HEK293 (cell line): ENCODE results near the gene FAM124A.

Experiments used
- FEZF1 ChIP-seq: fragments of 450-650 bp; formaldehyde crosslinking; IDR thresholded peaks from 2 replicates; pipeline ENCODE4 v1.5.1; 2016; ENCODE audit warnings: missing biosample characterization, missing genetic modification characterization
- GLIS1 ChIP-seq: fragments of 450-650 bp; formaldehyde crosslinking; IDR thresholded peaks from 2 replicates; pipeline ENCODE4 v1.5.1; 2016; ENCODE audit warnings: missing biosample characterization, missing genetic modification characterization
- GLIS2 ChIP-seq: fragments of 450-650 bp; formaldehyde crosslinking; IDR thresholded peaks from 2 replicates; pipeline ENCODE4 v1.5.1; 2016; ENCODE audit warnings: missing biosample characterization, missing genetic modification characterization
- HOXA7 ChIP-seq: sonication (generic); formaldehyde crosslinking; IDR thresholded peaks from 2 replicates; pipeline ENCODE4 v1.8.1; 2022; ENCODE audit warnings: missing genetic modification reagents, borderline replicate concordance
- KLF9 ChIP-seq: fragments of 450-650 bp; formaldehyde crosslinking; IDR thresholded peaks from 2 replicates; pipeline ENCODE4 v1.5.1; 2016; ENCODE audit warnings: missing biosample characterization, missing genetic modification characterization, low read depth
- OSR2 ChIP-seq: fragments of 450-650 bp; formaldehyde crosslinking; IDR thresholded peaks from 2 replicates; pipeline ENCODE4 v1.5.1; 2016; ENCODE audit warnings: missing biosample characterization, missing genetic modification characterization
- REPIN1 ChIP-seq: fragments of 450-650 bp; formaldehyde crosslinking; IDR thresholded peaks from 2 replicates; pipeline ENCODE4 v1.5.1; 2017; ENCODE audit warnings: missing biosample characterization, missing genetic modification characterization, low read depth
- SP2 ChIP-seq: fragments of 450-650 bp; formaldehyde crosslinking; IDR thresholded peaks from 2 replicates; pipeline ENCODE4 v1.5.1; 2016; ENCODE audit warnings: missing biosample characterization, missing genetic modification characterization
- ZBTB20 ChIP-seq: fragments of 450-650 bp; formaldehyde crosslinking; IDR thresholded peaks from 2 replicates; pipeline ENCODE4 v1.5.1; 2016; ENCODE audit warnings: missing biosample characterization, missing genetic modification characterization
- ZBTB8A ChIP-seq: fragments of 450-650 bp; formaldehyde crosslinking; IDR thresholded peaks from 2 replicates; pipeline ENCODE4 v1.5.1; 2016; ENCODE audit warnings: missing biosample characterization, missing genetic modification characterization
- ZNF175 ChIP-seq: fragments of 450-650 bp; formaldehyde crosslinking; IDR thresholded peaks from 2 replicates; pipeline ENCODE4 v1.5.1; 2016; ENCODE audit warnings: missing biosample characterization, missing genetic modification characterization
- ZNF2 ChIP-seq: fragments of 450-650 bp; formaldehyde crosslinking; IDR thresholded peaks from 2 replicates; pipeline ENCODE4 v1.5.1; 2016; ENCODE audit warnings: missing biosample characterization, missing genetic modification characterization
- ZNF274 ChIP-seq, 2 experiments: fragments of 200-500 bp in 1 of 2; fragments of 450-650 bp in 1 of 2; sonication (Bioruptor generic) in 1 of 2; formaldehyde crosslinking in 1 of 2; IDR thresholded peaks; 2 replicates each; pipeline versions ENCODE4 v1.5.1 to v1.6.1; 2014 to 2016; ENCODE audit warnings: borderline replicate concordance in 1 of 2, inconsistent platforms in 1 of 2, low read length in 1 of 2, missing biosample characterization in 1 of 2, missing genetic modification characterization in 1 of 2
- ZNF341 ChIP-seq: fragments of 450-650 bp; formaldehyde crosslinking; IDR thresholded peaks from 2 replicates; pipeline ENCODE4; 2016; ENCODE audit warnings: low read depth, missing biosample characterization, missing genetic modification characterization
- ZNF521 ChIP-seq: fragments of 450-650 bp; formaldehyde crosslinking; IDR thresholded peaks from 2 replicates; pipeline ENCODE4 v1.5.1; 2017; ENCODE audit warnings: missing biosample characterization, mild to moderate bottlenecking, missing genetic modification characterization
- ZNF555 ChIP-seq: fragments of 450-650 bp; formaldehyde crosslinking; conservative IDR thresholded peaks from 2 replicates; pipeline ENCODE4 v1.5.1; 2017; ENCODE audit warnings: missing biosample characterization, mild to moderate bottlenecking, missing genetic modification characterization, inconsistent platforms
- ZNF600 ChIP-seq: fragments of 450-650 bp; formaldehyde crosslinking; IDR thresholded peaks from 2 replicates; pipeline ENCODE4 v1.5.1; 2016; ENCODE audit warnings: missing biosample characterization, missing genetic modification characterization
- ZNF610 ChIP-seq: fragments of 450-650 bp; formaldehyde crosslinking; IDR thresholded peaks from 2 replicates; pipeline ENCODE4 v1.5.1; 2016; ENCODE audit warnings: missing biosample characterization, missing genetic modification characterization, borderline replicate concordance
- ZNF670 ChIP-seq: fragments of 450-650 bp; formaldehyde crosslinking; IDR thresholded peaks from 2 replicates; pipeline ENCODE4 v1.5.1; 2016; ENCODE audit warnings: missing biosample characterization, missing genetic modification characterization, low read depth
- ZNF707 ChIP-seq: fragments of 450-650 bp; formaldehyde crosslinking; IDR thresholded peaks from 2 replicates; pipeline ENCODE4 v1.5.1; 2016; ENCODE audit warnings: missing biosample characterization, missing genetic modification characterization
- ZNF830 ChIP-seq: fragments of 450-650 bp; IDR thresholded peaks from 2 replicates; pipeline ENCODE4 v1.5.0; 2018; ENCODE audit warnings: missing biosample characterization, missing genetic modification characterization, low read depth, mild to moderate bottlenecking, moderate library complexity
- ZSCAN16 ChIP-seq: fragments of 450-650 bp; formaldehyde crosslinking; IDR thresholded peaks from 2 replicates; pipeline ENCODE4 v1.5.1; 2016; ENCODE audit warnings: missing biosample characterization, missing genetic modification characterization
- TF ChIP-seq, protein P1 (sequence below): fragments of 450-650 bp; formaldehyde crosslinking; IDR thresholded peaks from 2 replicates; pipeline ENCODE4 v1.5.1; 2017; ENCODE audit warnings: missing biosample characterization, missing genetic modification characterization
- TF ChIP-seq, protein P2 (sequence below): fragments of 450-650 bp; formaldehyde crosslinking; IDR thresholded peaks from 2 replicates; pipeline ENCODE4 v1.5.1; 2017; ENCODE audit warnings: missing biosample characterization, missing genetic modification characterization
- TF ChIP-seq, protein P3 (sequence below): fragments of 450-650 bp; IDR thresholded peaks from 2 replicates; pipeline ENCODE4 v1.5.1; 2018; ENCODE audit warnings: missing biosample characterization, missing genetic modification characterization
- TF ChIP-seq, protein P4 (sequence below): fragments of 450-650 bp; formaldehyde crosslinking; IDR thresholded peaks from 2 replicates; pipeline ENCODE4 v1.5.1; 2016; ENCODE audit warnings: missing biosample characterization, missing genetic modification characterization
- TF ChIP-seq, protein P5 (sequence below): fragments of 450-650 bp; formaldehyde crosslinking; IDR thresholded peaks from 2 replicates; pipeline ENCODE4 v1.5.0; 2017; ENCODE audit warnings: missing biosample characterization, missing genetic modification characterization, borderline replicate concordance
- TF ChIP-seq, protein P6 (sequence below): fragments of 450-650 bp; formaldehyde crosslinking; IDR thresholded peaks from 2 replicates; pipeline ENCODE4 v1.5.1; 2016; ENCODE audit warnings: missing biosample characterization, missing genetic modification characterization

The FAM124A gene

DNA sequence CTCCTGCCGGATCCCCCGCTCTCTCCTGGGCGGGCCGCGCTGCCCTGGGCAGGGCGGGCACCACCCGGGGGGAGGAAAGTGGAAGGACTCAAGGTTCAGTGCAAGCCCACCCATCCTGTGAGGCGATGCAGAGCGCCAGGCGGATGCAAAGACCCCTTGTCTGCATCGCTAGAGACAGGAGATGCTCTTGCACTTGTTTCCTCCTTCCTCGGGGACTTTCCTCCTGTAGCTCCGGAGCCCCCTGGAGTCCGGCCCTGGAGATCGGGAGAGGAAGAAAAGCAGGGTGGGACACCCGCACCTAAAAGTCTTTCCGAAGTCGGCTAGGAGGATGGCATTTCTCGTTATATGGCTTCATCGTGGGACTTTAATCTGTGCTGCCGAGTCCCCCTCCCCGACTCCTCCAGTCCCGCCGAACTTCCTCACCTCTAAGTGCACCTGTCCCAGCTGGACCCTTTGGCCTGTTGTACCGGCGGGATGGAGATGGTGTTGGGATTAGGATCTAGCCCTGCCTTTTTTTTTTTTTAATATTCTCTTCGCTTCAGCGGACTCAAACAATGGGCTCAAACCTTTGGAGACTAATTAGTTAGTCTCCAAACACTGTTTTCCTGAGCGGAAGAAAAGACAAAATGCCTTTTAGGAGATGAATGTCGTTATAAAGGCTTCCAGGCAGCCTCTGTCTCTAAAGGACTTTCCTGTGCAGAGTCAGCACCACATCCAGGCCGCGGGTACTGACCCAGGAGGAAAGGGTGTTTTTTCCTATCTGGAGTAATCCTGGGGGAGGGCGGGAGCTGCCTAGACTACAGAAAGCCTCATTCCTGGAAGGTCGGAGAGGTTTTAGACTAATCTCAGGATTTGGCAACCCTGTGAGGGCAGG lies 725 bp downstream of the FAM124A start (continued):
- TF ChIP-seq ZNF610 (tag by site-specific recombination) (no peak), ZNF175 (tag by site-specific recombination) (no peak), SP2 (tag by site-specific recombination) (peak; percentile 19), ZNF830 (no peak), ZNF555 (tag by site-specific recombination) (no peak), GLIS1 (tag by site-specific recombination) (peak; percentile 37; the same call in 1 of the 2 replicates), ZNF707 (tag by site-specific recombination) (no peak), ZNF670 (tag by site-specific recombination) (no peak), OSR2 (no peak), ZNF600 (tag by site-specific recombination) (0 out of 2 replicates have a peak, but pooled peaks have one; percentile 18), FEZF1 (tag by site-specific recombination) (no peak), ZBTB8A (tag by site-specific recombination) (peak; percentile 42; the same call in 1 of the 2 replicates), ZNF341 (tag by site-specific recombination) (peak; percentile 57), GLIS2 (tag by site-specific recombination) (peak; percentile 78), ZNF2 (tag by site-specific recombination) (no peak), ZSCAN16 (no peak), ZNF274 (IDR thresholded peaks at IDR 0.05; ENCODE audit: low read length) (no peak), ZNF274 (tag by site-specific recombination; IDR thresholded peaks at IDR 0.05; ENCODE audit: borderline replicate concordance) (no peak), REPIN1 (tag by site-specific recombination) (no peak), KLF9 (tag by site-specific recombination) (no peak), ZNF521 (no peak), HOXA7 (no peak), ZBTB20 (tag by site-specific recombination) (peak; percentile 71)
- TF ChIP-seq, protein P1, sequence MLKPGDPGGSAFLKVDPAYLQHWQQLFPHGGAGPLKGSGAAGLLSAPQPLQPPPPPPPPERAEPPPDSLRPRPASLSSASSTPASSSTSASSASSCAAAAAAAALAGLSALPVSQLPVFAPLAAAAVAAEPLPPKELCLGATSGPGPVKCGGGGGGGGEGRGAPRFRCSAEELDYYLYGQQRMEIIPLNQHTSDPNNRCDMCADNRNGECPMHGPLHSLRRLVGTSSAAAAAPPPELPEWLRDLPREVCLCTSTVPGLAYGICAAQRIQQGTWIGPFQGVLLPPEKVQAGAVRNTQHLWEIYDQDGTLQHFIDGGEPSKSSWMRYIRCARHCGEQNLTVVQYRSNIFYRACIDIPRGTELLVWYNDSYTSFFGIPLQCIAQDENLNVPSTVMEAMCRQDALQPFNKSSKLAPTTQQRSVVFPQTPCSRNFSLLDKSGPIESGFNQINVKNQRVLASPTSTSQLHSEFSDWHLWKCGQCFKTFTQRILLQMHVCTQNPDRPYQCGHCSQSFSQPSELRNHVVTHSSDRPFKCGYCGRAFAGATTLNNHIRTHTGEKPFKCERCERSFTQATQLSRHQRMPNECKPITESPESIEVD (tag by site-specific recombination), result 0 out of 2 replicates have a peak, but pooled peaks have one; percentile 15
- TF ChIP-seq, protein P2, sequence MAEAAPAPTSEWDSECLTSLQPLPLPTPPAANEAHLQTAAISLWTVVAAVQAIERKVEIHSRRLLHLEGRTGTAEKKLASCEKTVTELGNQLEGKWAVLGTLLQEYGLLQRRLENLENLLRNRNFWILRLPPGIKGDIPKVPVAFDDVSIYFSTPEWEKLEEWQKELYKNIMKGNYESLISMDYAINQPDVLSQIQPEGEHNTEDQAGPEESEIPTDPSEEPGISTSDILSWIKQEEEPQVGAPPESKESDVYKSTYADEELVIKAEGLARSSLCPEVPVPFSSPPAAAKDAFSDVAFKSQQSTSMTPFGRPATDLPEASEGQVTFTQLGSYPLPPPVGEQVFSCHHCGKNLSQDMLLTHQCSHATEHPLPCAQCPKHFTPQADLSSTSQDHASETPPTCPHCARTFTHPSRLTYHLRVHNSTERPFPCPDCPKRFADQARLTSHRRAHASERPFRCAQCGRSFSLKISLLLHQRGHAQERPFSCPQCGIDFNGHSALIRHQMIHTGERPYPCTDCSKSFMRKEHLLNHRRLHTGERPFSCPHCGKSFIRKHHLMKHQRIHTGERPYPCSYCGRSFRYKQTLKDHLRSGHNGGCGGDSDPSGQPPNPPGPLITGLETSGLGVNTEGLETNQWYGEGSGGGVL, result no peak
- TF ChIP-seq, protein P3, sequence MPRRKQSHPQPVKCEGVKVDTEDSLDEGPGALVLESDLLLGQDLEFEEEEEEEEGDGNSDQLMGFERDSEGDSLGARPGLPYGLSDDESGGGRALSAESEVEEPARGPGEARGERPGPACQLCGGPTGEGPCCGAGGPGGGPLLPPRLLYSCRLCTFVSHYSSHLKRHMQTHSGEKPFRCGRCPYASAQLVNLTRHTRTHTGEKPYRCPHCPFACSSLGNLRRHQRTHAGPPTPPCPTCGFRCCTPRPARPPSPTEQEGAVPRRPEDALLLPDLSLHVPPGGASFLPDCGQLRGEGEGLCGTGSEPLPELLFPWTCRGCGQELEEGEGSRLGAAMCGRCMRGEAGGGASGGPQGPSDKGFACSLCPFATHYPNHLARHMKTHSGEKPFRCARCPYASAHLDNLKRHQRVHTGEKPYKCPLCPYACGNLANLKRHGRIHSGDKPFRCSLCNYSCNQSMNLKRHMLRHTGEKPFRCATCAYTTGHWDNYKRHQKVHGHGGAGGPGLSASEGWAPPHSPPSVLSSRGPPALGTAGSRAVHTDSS (tag by site-specific recombination), result no peak
- TF ChIP-seq, protein P4, sequence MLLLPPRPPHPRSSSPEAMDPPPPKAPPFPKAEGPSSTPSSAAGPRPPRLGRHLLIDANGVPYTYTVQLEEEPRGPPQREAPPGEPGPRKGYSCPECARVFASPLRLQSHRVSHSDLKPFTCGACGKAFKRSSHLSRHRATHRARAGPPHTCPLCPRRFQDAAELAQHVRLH (tag by site-specific recombination), result no peak
- TF ChIP-seq, protein P5, sequence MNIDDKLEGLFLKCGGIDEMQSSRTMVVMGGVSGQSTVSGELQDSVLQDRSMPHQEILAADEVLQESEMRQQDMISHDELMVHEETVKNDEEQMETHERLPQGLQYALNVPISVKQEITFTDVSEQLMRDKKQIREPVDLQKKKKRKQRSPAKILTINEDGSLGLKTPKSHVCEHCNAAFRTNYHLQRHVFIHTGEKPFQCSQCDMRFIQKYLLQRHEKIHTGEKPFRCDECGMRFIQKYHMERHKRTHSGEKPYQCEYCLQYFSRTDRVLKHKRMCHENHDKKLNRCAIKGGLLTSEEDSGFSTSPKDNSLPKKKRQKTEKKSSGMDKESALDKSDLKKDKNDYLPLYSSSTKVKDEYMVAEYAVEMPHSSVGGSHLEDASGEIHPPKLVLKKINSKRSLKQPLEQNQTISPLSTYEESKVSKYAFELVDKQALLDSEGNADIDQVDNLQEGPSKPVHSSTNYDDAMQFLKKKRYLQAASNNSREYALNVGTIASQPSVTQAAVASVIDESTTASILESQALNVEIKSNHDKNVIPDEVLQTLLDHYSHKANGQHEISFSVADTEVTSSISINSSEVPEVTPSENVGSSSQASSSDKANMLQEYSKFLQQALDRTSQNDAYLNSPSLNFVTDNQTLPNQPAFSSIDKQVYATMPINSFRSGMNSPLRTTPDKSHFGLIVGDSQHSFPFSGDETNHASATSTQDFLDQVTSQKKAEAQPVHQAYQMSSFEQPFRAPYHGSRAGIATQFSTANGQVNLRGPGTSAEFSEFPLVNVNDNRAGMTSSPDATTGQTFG (tag by site-specific recombination), result no peak
- TF ChIP-seq, protein P6, sequence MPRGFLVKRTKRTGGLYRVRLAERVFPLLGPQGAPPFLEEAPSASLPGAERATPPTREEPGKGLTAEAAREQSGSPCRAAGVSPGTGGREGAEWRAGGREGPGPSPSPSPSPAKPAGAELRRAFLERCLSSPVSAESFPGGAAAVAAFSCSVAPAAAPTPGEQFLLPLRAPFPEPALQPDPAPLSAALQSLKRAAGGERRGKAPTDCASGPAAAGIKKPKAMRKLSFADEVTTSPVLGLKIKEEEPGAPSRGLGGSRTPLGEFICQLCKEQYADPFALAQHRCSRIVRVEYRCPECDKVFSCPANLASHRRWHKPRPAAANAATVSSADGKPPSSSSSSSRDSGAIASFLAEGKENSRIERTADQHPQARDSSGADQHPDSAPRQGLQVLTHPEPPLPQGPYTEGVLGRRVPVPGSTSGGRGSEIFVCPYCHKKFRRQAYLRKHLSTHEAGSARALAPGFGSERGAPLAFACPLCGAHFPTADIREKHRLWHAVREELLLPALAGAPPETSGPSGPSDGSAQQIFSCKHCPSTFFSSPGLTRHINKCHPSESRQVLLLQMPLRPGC (tag by site-specific recombination), result no peak
